ENCODE data around the gene AOPEP. TPM values are rescaled to one million over a fixed set of nuclear protein-coding genes. Genes with fewer than 3 reads are reported as not detected.
A peak's percentile ranks its signal among the peaks of the same experiment; 100 is the strongest.

AOPEP gene
- total RNA-seq, 6 donors from 2014 or later = 55.4 to 410 (median 111) TPM

DNA sequence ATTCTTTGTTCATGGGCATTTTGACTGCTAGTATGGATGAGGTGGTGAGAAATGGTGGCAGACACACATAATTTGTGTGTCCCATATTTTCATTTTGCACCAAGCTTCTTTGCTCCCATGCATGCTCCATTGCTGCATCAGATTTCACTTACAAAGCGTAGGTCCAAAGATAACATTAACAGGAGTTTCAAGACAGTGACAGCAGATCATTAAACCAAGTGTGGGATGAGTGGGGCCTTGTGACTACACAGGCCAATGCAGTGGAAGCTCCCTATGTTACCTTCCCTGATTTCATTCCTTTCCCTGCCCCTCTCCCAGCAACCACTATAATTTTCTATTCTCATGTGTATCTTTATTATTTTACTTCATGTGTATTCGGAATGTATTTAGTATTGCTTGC lies 142.0 kb downstream of the AOPEP start:
- ATAC-seq (ENCODE audit: low FRiP score in 2 of 2) (no peak), DNase-seq (no peak)
- no peak overlapping the region for H3K4me3 ChIP-seq
- TF ChIP-seq EP300 (IDR thresholded peaks at IDR 0.05) (no peak), POLR2AphosphoS5 (IDR thresholded peaks at IDR 0.05) (no peak), POLR2A (IDR thresholded peaks at IDR 0.05) (no peak)
- TF ChIP-seq, protein P1, sequence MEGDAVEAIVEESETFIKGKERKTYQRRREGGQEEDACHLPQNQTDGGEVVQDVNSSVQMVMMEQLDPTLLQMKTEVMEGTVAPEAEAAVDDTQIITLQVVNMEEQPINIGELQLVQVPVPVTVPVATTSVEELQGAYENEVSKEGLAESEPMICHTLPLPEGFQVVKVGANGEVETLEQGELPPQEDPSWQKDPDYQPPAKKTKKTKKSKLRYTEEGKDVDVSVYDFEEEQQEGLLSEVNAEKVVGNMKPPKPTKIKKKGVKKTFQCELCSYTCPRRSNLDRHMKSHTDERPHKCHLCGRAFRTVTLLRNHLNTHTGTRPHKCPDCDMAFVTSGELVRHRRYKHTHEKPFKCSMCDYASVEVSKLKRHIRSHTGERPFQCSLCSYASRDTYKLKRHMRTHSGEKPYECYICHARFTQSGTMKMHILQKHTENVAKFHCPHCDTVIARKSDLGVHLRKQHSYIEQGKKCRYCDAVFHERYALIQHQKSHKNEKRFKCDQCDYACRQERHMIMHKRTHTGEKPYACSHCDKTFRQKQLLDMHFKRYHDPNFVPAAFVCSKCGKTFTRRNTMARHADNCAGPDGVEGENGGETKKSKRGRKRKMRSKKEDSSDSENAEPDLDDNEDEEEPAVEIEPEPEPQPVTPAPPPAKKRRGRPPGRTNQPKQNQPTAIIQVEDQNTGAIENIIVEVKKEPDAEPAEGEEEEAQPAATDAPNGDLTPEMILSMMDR (IDR thresholded peaks at IDR 0.05) = no peak
- no peaks in the 10 kb centered on the region for H3K9me3 ChIP-seq
- peak overlapping the region; percentile 61 to 88 (median 79) for H3K27ac ChIP-seq
- H3K36me3 ChIP-seq = no peaks in the 10 kb centered on the region
- H3K4me1 ChIP-seq = peaks cover 24 to 76% (median 60%) of the 10 kb centered on the region in 4 donors
- H3K27me3 ChIP-seq = no peaks in the 10 kb centered on the region
- whole genome bisulfite sequencing, 2 donors = 92 to 97% methylated on average over 2 of the region's 2 CpGs

DNA sequence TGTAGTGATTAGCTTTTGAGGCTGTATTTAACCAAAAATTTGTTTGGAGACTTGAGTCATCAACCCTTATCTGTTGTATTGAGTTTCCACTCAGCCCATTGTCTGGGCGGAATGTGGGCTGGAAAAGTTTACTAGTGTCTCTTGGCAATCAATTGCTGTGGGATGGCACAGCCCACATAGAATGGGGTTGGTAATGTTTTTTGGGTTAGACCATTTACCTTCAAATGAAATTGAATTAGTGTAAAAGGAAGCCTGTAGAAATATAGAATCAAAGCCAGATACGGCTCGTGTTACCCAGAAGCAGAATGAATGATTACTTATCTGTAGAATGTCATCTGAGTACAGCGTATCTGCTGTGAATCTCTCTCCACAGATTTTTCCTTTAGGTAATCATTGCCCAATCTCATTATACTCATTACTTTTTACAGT lies 142.9 kb downstream of the AOPEP start:
- TF ChIP-seq, protein P1 (IDR thresholded peaks at IDR 0.05) = no peak
- TF ChIP-seq POLR2AphosphoS5 (IDR thresholded peaks at IDR 0.05) (no peak), EP300 (IDR thresholded peaks at IDR 0.05) (no peak), POLR2A (IDR thresholded peaks at IDR 0.05) (no peak)
- H3K27ac ChIP-seq = peak overlapping the region in 3 of 4 donors; percentile 11 to 88 (median 58)
- DNase-seq (no peak), ATAC-seq (ENCODE audit: low FRiP score in 2 of 2) (peak in 1 of 2 donors; percentile 58)
- H3K4me1 ChIP-seq = peaks cover 24 to 79% (median 59%) of the 10 kb centered on the region in 4 donors
- H3K4me3 ChIP-seq = no peak overlapping the region
- no peaks in the 10 kb centered on the region for H3K9me3 ChIP-seq
- H3K27me3 ChIP-seq = no peaks in the 10 kb centered on the region
- WGBS, 2 donors = 63 to 69% methylated on average over 4 of the region's 4 CpGs
- no peaks in the 10 kb centered on the region for H3K36me3 ChIP-seq

DNA sequence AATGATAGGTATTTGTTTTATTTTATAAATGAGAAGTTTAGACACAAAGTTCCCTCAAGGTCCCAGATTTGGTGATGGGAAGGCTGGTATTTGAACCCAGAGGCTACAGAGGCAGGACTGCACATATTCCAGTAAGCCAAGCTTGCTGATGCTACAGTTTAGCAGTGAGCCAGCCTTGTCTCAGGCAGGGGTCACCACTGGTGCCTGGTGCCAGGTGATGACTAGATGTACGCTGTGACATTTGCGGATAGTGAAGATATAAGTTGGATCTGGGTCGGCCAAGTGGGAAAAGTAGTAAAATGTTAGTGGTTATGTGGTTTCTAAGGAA lies 143.9 kb downstream of the AOPEP start:
- 97 to 98% methylated on average over 3 of the region's 3 CpGs for WGBS, 2 donors
- Histone ChIP-seq H3K4me1 (peaks cover 24 to 75% (median 58%) of the 10 kb centered on the region in 4 donors), H3K9me3 (no peaks in the 10 kb centered on the region), H3K27ac (peak overlapping the region in 3 of 4 donors; percentile 39 to 43 (median 39)), H3K4me3 (no peak overlapping the region), H3K36me3 (no peaks in the 10 kb centered on the region), H3K27me3 (no peaks in the 10 kb centered on the region)
- TF ChIP-seq POLR2A (IDR thresholded peaks at IDR 0.05) (no peak), POLR2AphosphoS5 (IDR thresholded peaks at IDR 0.05) (no peak), EP300 (IDR thresholded peaks at IDR 0.05) (no peak)
- TF ChIP-seq, protein P1 (IDR thresholded peaks at IDR 0.05) = no peak
- DNase-seq (no peak), ATAC-seq (ENCODE audit: low FRiP score in 2 of 2) (no peak)

DNA sequence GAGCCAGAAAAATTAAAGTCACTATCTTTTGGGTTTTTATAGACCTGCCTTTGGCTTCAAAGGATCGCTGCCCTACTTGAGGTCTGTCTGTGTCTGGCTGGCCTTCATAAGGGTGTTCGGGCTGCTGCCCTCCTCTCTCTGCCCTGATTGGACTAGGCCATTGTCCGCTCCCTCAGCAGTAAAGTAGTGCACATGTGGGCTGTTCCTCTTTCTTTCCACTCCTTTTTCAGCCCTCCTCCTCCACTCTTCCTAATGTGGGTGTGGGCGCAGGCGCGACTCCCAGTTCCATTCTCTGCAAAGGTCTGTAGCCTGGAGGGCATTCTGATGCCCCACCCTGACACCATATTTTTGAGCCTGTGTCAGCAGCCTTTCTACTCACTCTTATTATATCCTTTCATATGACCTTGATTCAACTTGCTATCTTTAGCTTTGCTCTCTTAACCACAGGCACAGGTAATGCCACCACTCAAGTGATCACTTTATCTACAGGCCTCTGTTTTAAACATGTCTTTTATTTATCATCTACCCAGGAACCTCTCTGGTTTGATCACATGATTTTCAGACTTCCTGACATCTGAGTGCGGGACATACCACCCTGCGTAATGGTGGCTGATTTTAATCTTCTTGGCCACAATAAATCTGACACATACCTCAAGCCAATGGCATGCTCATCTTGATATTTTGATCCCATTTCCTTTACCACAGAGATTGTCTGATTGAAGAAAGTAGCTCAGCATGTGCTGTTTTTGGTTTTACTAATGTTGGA lies 144.5 kb downstream of the AOPEP start:
- WGBS, 2 donors = 85 to 88% methylated on average over 8 of the region's 8 CpGs
- Histone ChIP-seq H3K36me3 (no peaks in the 10 kb centered on the region), H3K9me3 (no peaks in the 10 kb centered on the region), H3K4me1 (peaks cover 24 to 70% (median 54%) of the 10 kb centered on the region in 4 donors), H3K27ac (peak overlapping the region in 3 of 4 donors; percentile 39 to 43 (median 39)), H3K27me3 (no peaks in the 10 kb centered on the region), H3K4me3 (no peak overlapping the region)
- TF ChIP-seq, protein P1 (IDR thresholded peaks at IDR 0.05) = no peak
- TF ChIP-seq POLR2AphosphoS5 (IDR thresholded peaks at IDR 0.05) = no peak
- no peak for TF ChIP-seq POLR2A (IDR thresholded peaks at IDR 0.05)
- TF ChIP-seq EP300 (IDR thresholded peaks at IDR 0.05) = no peak
- DNase-seq (no peak), ATAC-seq (ENCODE audit: low FRiP score in 2 of 2) (peak in 1 of 2 donors; percentile 57)

Data from upper lobe of left lung (tissue), 6 donors.